Cardiac septum (tissue), 1 donor: Measurements from ENCODE around the gene CGAS. TPM values are rescaled to one million over a fixed set of nuclear protein-coding genes. Genes with fewer than 3 reads are reported as not detected.
"Not testable (repeated sequence)": the region's sequence is repeated elsewhere in the genome, so short reads cannot be mapped to it uniquely, and the experiment has no call there.

Experiments used
- DNase-seq: peaks from one replicate; pipeline ENCODE4 v3.0.0-alpha.2; 2020; ENCODE audit warnings: low spot score
- intact Hi-C: fragments of 100-400 bp; cut with DNase I; formaldehyde crosslinking; loops from one replicate; pipeline ENCODE4 v1.14.0; 2022
- long read RNA-seq: library from polyadenylated mRNA; unstranded; transcript quantifications from one replicate; pipeline ENCODE4 v2.0.0, GENCODE V29; 2021
- total RNA-seq: library from RNA; stranded (reverse); fragmentation: NEBNext Ultra II Directional; extraction: Animal tissue kit (Norgen Biotek cat#: 25700); gene quantifications from one replicate; pipeline ENCODE4 v1.2.1, GENCODE V29; 2021
- donor health status: DM: no; HTN: no; CAD: no.

CGAS gene
- 2.0 TPM for total RNA-seq
- long read RNA-seq, partial matches to known transcripts, result 0 of 1 reads
- long read RNA-seq, other reads (novel, unspliced or antisense), result 1 of 1 reads

DNA sequence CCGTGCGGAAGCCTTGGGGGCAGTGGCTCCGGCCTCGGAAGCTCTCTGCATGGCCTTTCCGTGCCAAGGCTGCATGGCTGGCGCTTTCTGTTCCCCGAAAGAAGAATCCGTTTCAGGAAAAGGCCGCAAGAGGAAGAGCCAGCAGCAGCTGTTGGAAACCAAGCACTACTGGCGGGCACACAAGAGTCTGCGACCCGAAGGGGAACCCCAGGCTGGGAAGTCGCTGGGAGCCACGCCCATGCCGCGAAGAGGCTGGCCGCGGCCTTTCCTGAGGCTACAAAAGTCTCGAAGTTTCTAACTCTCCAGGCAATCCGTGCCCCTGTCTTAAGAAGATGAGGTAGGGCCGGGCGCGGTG is at the start of gene CGAS:
Gene CGAS (minus strand): TSS at position 191 of the 355 bp plus-strand sequence. CDS start 116 bp downstream, at position 75.
- intact Hi-C loops, result no loop called here
- peak; percentile 95 for DNase-seq

- intact Hi-C loops, result no loop called here
- no peak for DNase-seq
Measured at GRCh38 chr6:73497915-73498314, 45.8 kb upstream of the CGAS start.

DNA sequence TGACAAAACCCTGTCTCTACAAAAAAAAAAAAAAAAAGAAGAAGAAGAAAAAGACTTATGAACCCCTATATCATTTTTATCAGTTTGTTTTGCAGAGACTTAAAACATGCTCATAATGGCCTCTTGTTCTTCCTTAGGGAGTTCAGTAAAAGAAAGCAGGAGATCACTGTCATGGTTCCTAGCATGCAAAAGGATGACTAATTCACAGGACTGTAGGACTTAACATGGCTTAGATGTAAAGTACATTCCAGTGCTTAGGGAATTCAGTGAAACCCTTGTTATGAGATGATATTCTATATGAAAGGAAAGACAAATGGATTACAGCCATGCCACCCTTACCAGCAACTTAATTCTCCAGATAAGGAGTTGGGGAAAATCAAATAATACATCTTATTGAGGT is 39.3 kb upstream of the CGAS start:
- intact Hi-C loops, result no loop called here
- DNase-seq, result no peak

DNA sequence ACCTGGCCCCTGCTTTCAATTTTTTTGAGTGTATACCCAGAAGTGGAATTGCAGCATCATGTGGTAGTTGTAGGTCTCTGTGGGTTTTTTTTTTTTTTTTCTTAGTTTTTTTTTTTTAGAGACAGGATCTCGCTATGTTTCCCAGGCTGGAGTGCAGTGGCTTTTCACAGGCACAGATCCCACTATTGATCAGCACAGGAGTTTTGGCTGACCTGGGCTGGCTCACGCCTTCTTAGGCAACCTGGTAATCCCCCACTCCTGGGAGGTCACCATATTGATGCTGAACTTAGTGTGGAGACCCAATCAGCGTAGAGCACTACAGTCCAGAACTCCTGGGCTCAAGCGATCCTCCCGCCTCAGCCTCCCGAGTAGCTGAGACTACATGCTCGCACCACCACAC is 35.4 kb upstream of the CGAS start:
- intact Hi-C loops, result no loop called here
- no peak for DNase-seq

DNA sequence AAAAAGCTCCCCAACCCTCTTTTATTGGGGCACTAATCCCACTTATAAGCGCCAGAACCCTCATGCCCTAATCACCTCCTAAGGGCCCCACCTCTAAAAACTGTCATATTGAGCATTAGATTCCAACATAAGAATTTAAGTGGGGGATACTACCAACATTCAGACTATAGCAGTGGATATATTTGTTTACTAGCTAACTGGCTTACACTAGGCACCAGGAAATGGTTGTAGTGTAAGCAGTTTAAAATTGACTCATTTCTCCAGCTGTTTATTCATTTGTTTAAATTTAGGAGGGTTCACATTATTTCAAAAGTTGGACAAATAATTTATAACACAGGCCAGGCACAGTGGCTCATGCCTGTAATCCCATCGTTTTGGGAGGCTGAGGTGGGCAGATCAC is 32.3 kb upstream of the CGAS start:
- no peak for DNase-seq
- intact Hi-C loops, result no loop called here

GRCh38 chr6:73481969-73482368 is 29.9 kb upstream of the CGAS start:
- DNase-seq, result no peak
- intact Hi-C loops, result no loop called here

DNA sequence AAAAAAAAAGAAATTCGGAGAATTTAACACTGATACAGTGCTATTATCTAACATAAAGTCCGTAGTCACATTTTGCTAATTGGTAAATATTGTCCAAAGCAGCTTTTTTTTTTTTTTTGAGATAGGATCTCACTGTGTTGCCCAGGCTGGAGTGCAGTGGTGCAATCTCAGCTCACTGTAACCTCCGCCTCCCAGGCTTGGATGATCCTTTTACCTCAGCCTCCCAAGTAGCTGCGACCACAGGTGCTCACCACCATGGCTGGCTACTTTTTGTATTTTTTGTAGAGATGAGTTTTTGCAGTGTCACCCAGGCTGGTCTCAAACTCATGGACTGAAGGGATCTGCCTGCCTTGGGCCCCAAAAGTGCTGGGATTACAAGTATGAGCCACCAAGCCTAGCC is 25.3 kb upstream of the CGAS start:
- intact Hi-C loops, result no loop called here
- DNase-seq, result no peak

DNA sequence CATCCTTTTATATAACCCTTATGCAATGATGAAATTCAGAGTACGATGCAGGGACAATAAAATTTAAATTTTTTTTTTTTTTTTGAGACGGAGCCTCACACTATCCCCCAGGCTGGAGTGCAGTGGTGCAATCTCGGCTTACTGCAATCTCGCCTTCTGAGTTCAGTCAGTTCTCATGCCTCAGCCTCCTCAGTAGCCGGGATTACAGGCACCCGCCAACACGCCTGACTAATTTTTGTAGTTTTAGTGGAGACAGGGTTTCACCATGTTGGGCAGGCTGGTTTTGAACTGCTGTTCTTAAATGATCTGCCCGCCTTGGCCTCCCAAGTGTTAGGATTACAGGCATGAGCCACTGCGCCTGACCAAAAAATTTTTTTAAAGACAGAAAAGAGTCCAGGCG is 24.6 kb upstream of the CGAS start:
- no peak for DNase-seq
- intact Hi-C loops, result no loop called here

- intact Hi-C loops, result no loop called here
- DNase-seq, result no peak
Measured at GRCh38 chr6:73471686-73472290, 19.7 kb upstream of the CGAS start.

DNA sequence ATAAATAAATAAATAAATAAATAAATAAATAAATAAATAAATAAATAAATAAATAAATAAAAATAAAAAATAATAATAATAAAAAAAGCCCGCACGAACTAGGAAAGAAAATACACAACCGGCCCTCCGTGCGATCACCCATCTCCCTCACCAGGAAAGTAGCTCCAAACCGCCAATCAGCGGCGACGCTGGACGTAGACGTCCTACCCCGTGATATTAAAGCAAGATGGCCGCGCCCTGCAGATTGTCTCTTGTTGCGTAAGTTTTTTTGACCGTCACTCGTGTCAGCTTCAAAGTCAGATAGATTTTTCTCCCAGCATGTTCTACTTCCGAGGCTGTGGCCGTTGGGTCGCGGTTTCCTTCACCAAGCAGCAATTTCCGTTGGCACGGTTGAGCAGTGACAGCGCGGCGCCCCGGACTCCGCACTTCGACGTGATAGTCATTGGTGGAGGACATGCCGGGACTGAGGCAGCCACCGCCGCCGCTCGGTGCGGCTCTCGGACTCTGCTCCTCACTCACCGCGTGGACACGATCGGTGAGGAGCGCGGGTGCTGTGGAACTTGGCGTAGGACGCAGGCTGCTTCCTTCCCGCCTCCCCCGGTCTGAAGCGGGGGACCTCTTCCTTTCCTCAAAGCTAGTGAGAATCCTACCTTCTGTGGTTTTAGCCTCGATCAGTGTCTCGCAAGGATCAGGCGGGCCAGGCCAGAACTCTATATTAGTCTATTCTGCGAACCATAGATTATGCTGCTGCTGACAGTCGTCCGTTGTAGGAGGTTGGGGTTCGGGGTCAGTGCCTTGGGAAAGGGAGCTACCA is 9.6 kb upstream of the CGAS start, which contains the start of gene MTO1:
Gene MTO1 (plus strand): TSS at position 201 of the 814 bp plus-strand sequence. CDS start 118 bp downstream, at position 319.
- intact Hi-C loops, result loop anchor here (5.0 kb wide), 1 partner anchor 61 kb away; the partner anchor contains the start of gene EEF1A1
- DNase-seq, result peak; percentile 95

- no peak for DNase-seq
- intact Hi-C loops, result loop anchor here (5.0 kb wide), 1 partner anchor 62 kb away; the partner anchor contains the start of gene EEF1A1
Measured at GRCh38 chr6:73460056-73460455, 8.0 kb upstream of the CGAS start.

- DNase-seq, intact Hi-C loops: not testable (repeated sequence)
Measured at GRCh38 chr6:73459474-73459873, 7.4 kb upstream of the CGAS start.

GRCh38 chr6:73455865-73456629 is 4.0 kb upstream of the CGAS start:
- intact Hi-C loops, result no loop called here
- no peak for DNase-seq

- intact Hi-C loops, result no loop called here
- DNase-seq, result peak; percentile 80
Measured at GRCh38 chr6:73451223-73452106, 632 bp downstream of the CGAS start.

DNA sequence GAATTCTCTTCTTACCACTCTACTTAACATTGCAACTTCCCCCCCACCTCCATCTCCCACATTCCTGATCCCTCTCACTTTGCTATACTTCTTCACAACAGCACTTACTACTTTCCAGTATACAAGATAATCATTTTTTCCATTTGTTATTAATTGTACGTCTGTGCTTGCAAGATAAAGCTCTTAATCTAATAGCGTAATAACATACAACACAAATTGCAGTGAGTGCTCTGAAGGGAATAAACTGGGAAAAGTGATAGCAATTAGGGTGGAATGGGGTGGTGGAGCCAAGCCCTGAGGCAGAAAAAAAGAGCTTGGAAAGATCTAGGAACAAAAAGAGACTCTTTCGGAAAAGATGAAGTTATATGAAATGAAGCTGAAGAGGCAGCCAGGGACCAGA is 8.5 kb downstream of the CGAS start:
- no peak for DNase-seq
- intact Hi-C loops, result no loop called here

DNA sequence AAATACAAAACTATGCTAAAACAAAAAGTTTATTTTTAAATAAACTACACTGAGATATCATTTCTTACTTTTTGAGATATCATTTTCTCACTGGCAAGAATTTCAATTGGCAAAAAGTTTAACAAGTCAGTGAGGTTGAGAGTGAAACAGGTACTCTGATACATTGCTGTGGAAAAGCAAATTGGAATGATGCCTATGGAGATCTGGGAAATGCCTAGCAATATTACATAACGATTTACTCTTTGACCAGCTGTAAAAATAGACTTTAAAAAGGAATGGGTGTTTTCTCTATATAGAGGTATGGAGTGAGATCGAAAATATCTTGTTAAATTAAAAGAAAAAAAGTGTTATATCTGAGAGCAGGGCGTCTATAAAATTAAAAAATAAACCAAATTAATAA is 16.9 kb downstream of the CGAS start:
- intact Hi-C loops, result no loop called here
- no peak for DNase-seq

GRCh38 chr6:73421534-73421933 is 30.6 kb downstream of the CGAS start:
- intact Hi-C loops, result no loop called here
- no peak for DNase-seq

- no peak for DNase-seq
- intact Hi-C loops, result no loop called here
Measured at GRCh38 chr6:73418081-73418741, 33.9 kb downstream of the CGAS start.

- intact Hi-C loops, result no loop called here
Measured at GRCh38 chr6:73413102-73413501, 39.0 kb downstream of the CGAS start.

More at GRCh38 chr6:73413102-73413501, 39.0 kb downstream of the CGAS start:
- no peak for DNase-seq
